K562 (cell line): ENCODE results near the gene EPS8L1. TPM values are rescaled to one million over a fixed set of nuclear protein-coding genes. Genes with fewer than 3 reads are reported as not detected.
A peak's percentile ranks its signal among the peaks of the same experiment; 100 is the strongest.

Source experiments
- ATF3 ChIP-seq, 2 experiments: fragments of 450-650 bp in 1 of 2; sonication (generic) in 1 of 2; formaldehyde crosslinking in 1 of 2; IDR thresholded peaks in 1 of 2; conservative IDR thresholded peaks in 1 of 2; 2 replicates each; pipeline versions ENCODE4 v1.6.1 to v1.8.1; 2016 to 2023; ENCODE audit warnings: mild to moderate bottlenecking in 2 of 2, moderate library complexity in 2 of 2, inconsistent platforms in 1 of 2, missing genetic modification reagents in 1 of 2
- CBFA2T2 ChIP-seq: fragments of 450-650 bp; conservative IDR thresholded peaks from 2 replicates; pipeline ENCODE4 v1.6.1; 2017; ENCODE audit warnings: mild to moderate bottlenecking
- CBFA2T3 ChIP-seq: fragments of 450-650 bp; IDR thresholded peaks from 2 replicates; pipeline ENCODE4 v1.6.1; 2017
- CBX2 ChIP-seq: fragments of 200-600 bp; sonication (generic); IDR thresholded peaks from one replicate; pipeline ENCODE4 v1.6.1; 2012; ENCODE audit warnings: mild to moderate bottlenecking, low read length, inconsistent platforms; ENCODE audit not compliant: insufficient read depth, poor library complexity, severe bottlenecking
- FOSL1 ChIP-seq: fragments of 200-800 bp; sonication (Bioruptor generic); conservative IDR thresholded peaks from 2 replicates; pipeline ENCODE4 v1.6.1; 2016; ENCODE audit warnings: missing genetic modification characterization, missing compliant biosample characterization
- NFE2L1 ChIP-seq: fragments of 450-650 bp; IDR thresholded peaks from 2 replicates; pipeline ENCODE4 v1.6.1; 2016; ENCODE audit warnings: missing genetic modification characterization, low read depth, mild to moderate bottlenecking, missing compliant biosample characterization, moderate library complexity, borderline replicate concordance
- POLR2H ChIP-seq: IDR thresholded peaks from 2 replicates; pipeline ENCODE4 v1.6.1; 2016; ENCODE audit warnings: missing genetic modification characterization, low read depth, mild to moderate bottlenecking, control low read depth, missing compliant biosample characterization, moderate library complexity
- SMARCE1 ChIP-seq: fragments of 450-650 bp; IDR thresholded peaks from 2 replicates; pipeline ENCODE4 v1.7.1; 2016; ENCODE audit warnings: mild to moderate bottlenecking
- TRIM28 ChIP-seq: fragments of 450-650 bp; IDR thresholded peaks from 2 replicates; pipeline ENCODE4 v1.6.1; 2017
- XRCC4 ChIP-seq: IDR thresholded peaks from one replicate; pipeline ENCODE4 v1.6.1; 2011; ENCODE audit not compliant: insufficient read depth, insufficient read length; ENCODE audit errors: extremely low read depth
- ZNF282 ChIP-seq: sonication (generic); formaldehyde crosslinking; IDR thresholded peaks from 2 replicates; pipeline ENCODE4 v1.8.1; 2023; ENCODE audit warnings: missing genetic modification reagents
- ZNF324 ChIP-seq: fragments of 250-450 bp; sonication (Bioruptor Pico); IDR thresholded peaks from 2 replicates; pipeline ENCODE4 v1.4.0; 2020; ENCODE audit warnings: mild to moderate bottlenecking
- ZNF584 ChIP-seq: fragments of 200-800 bp; sonication (Bioruptor generic); IDR thresholded peaks from 2 replicates; pipeline ENCODE4 v1.6.1; 2016; ENCODE audit warnings: low read depth, mild to moderate bottlenecking, missing genetic modification characterization, missing compliant biosample characterization
- ZNF695 ChIP-seq: fragments of 450-650 bp; formaldehyde crosslinking; IDR thresholded peaks from 2 replicates; pipeline ENCODE4 v1.4.0; 2020; ENCODE audit warnings: mild to moderate bottlenecking, moderate library complexity
- polyA plus RNA-seq, 8 experiments: library from polyadenylated mRNA; depleted of rRNA in 4 of 8; stranded (reverse) in 5 of 8; unstranded in 3 of 8; fragments of >200 nt; fragmentation: Nextera tagmentation in 2 of 8; fragmentation: Illumina TruSeq in 1 of 8; extraction: Ambion mirVana in 2 of 8; extraction: Trizol in 1 of 8; gene quantifications; 2 replicates each; pipeline versions ENCODE4 v1.2.1 to v1.2.3, GENCODE V29; 2011 to 2014; ENCODE audit warnings: inconsistent platforms in 1 of 8, missing spikeins in 1 of 8
- total RNA-seq, 7 experiments: library from RNA; depleted of rRNA in 6 of 7; stranded (reverse); fragments of >200 nt in 6 of 7; fragmentation: Illumina TruSeq in 2 of 7; extraction: Trizol in 2 of 7; gene quantifications; 2 replicates each; pipeline versions ENCODE4 v1.2.1 to v1.2.3, GENCODE V29; 2011 to 2021; ENCODE audit warnings: low replicate concordance in 1 of 7
- TF ChIP-seq, protein P1 (sequence below): fragments of 450-650 bp; formaldehyde crosslinking; IDR thresholded peaks from 2 replicates; pipeline ENCODE4 v1.4.0; 2020; ENCODE audit warnings: mild to moderate bottlenecking, moderate library complexity
- TF ChIP-seq, protein P2 (sequence below), 3 experiments: fragments of 200-800 bp in 1 of 3; fragments of 250-450 bp in 1 of 3; fragments of 450-650 bp in 1 of 3; sonication (Bioruptor Pico) in 1 of 3; sonication (Bioruptor generic) in 1 of 3; formaldehyde crosslinking in 1 of 3; IDR thresholded peaks; 2 replicates each; pipeline versions ENCODE4 v1.6.1 to v1.8.0; 2016 to 2022; ENCODE audit warnings: mild to moderate bottlenecking in 2 of 3, missing genetic modification characterization in 2 of 3, missing compliant biosample characterization in 1 of 3, moderate library complexity in 1 of 3
- TF ChIP-seq, protein P3 (sequence below): fragments of 250-450 bp; sonication (Bioruptor Pico); IDR thresholded peaks from 2 replicates; pipeline ENCODE4 v1.8.0; 2022; ENCODE audit warnings: inconsistent platforms, mild to moderate bottlenecking, moderate library complexity, borderline replicate concordance
- TF ChIP-seq, protein P4 (sequence below): fragments of 250-450 bp; sonication (Bioruptor Pico); IDR thresholded peaks from 2 replicates; pipeline ENCODE4 v1.8.0; 2021; ENCODE audit warnings: mild to moderate bottlenecking, moderate library complexity

Gene EPS8L1
- total and polyA plus RNA-seq, 9 of the 15 experiments (the other 6 are each of a cell fraction or from before 2014, with no cell fraction given) = 0.35 to 22.1 (median 11.9) TPM

DNA sequence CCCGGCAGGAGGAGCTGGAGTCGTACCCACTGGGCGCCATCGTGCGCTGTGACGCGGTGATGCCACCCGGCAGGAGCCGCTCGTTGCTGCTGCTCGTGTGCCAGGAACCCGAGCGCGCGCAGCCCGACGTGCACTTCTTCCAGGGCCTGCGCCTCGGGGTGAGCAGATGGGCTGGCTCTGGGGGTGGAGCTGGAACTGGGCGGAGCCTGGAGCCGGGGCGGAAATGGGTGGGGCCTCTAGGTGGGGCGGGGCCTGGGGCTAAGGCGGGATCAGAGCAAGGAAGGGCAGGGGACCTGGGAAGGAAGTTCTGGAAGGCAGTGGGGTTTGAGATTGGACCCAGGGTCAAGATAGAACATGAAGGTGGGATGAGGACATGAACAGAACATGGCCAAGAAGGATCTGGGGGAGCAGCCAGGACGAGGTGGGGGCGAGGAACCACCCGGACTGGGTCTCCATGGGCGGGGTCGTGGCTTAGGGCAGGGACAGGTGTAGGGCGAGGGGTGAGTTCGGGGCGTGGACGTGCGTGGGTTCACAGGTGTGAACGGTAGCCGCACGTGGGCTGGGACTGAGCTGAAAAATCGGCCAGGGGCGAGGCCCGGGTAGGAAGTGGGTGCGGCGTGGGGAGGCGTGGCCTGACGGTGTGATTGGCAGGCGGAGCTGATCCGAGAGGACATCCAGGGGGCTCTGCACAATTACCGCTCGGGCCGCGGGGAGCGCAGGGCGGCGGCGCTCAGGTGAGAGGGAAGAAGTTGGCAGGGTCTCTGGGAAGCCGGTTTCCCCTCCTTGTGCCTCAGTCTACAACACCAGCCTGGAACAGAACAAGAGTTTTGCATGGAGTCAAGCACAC is 4.7 kb downstream of the EPS8L1 start (continued):
- TF ChIP-seq, protein P1, sequence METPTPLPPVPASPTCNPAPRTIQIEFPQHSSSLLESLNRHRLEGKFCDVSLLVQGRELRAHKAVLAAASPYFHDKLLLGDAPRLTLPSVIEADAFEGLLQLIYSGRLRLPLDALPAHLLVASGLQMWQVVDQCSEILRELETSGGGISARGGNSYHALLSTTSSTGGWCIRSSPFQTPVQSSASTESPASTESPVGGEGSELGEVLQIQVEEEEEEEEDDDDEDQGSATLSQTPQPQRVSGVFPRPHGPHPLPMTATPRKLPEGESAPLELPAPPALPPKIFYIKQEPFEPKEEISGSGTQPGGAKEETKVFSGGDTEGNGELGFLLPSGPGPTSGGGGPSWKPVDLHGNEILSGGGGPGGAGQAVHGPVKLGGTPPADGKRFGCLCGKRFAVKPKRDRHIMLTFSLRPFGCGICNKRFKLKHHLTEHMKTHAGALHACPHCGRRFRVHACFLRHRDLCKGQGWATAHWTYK (CRISPR knock-in tag) = no peak
- TF ChIP-seq XRCC4 (no peak), ZNF584 (CRISPR knock-in tag) (no peak), POLR2H (tag) (peak; percentile 47), CBFA2T2 (no peak), CBX2 (no peak), TRIM28 (peak; percentile 21; the same call in 1 of the 2 replicates), ZNF324 (CRISPR knock-in tag) (no peak), ATF3 (IDR thresholded peaks at IDR 0.05) (no peak), ATF3 (CRISPR knock-in tag; conservative IDR thresholded peaks at IDR 0.05) (no peak), ZNF695 (no peak), NFE2L1 (tag) (no peak), ZNF282 (CRISPR knock-in tag) (no peak), SMARCE1 (peak; percentile 64; the same call in 1 of the 2 replicates), CBFA2T3 (0 out of 2 replicates have a peak, but pooled peaks have one; percentile 12), FOSL1 (no peak)
- TF ChIP-seq, protein P2, sequence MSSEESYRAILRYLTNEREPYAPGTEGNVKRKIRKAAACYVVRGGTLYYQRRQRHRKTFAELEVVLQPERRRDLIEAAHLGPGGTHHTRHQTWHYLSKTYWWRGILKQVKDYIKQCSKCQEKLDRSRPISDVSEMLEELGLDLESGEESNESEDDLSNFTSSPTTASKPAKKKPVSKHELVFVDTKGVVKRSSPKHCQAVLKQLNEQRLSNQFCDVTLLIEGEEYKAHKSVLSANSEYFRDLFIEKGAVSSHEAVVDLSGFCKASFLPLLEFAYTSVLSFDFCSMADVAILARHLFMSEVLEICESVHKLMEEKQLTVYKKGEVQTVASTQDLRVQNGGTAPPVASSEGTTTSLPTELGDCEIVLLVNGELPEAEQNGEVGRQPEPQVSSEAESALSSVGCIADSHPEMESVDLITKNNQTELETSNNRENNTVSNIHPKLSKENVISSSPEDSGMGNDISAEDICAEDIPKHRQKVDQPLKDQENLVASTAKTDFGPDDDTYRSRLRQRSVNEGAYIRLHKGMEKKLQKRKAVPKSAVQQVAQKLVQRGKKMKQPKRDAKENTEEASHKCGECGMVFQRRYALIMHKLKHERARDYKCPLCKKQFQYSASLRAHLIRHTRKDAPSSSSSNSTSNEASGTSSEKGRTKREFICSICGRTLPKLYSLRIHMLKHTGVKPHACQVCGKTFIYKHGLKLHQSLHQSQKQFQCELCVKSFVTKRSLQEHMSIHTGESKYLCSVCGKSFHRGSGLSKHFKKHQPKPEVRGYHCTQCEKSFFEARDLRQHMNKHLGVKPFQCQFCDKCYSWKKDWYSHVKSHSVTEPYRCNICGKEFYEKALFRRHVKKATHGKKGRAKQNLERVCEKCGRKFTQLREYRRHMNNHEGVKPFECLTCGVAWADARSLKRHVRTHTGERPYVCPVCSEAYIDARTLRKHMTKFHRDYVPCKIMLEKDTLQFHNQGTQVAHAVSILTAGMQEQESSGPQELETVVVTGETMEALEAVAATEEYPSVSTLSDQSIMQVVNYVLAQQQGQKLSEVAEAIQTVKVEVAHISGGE (CRISPR knock-in tag; IDR thresholded peaks at IDR 0.05) = no peak
- TF ChIP-seq, protein P3, sequence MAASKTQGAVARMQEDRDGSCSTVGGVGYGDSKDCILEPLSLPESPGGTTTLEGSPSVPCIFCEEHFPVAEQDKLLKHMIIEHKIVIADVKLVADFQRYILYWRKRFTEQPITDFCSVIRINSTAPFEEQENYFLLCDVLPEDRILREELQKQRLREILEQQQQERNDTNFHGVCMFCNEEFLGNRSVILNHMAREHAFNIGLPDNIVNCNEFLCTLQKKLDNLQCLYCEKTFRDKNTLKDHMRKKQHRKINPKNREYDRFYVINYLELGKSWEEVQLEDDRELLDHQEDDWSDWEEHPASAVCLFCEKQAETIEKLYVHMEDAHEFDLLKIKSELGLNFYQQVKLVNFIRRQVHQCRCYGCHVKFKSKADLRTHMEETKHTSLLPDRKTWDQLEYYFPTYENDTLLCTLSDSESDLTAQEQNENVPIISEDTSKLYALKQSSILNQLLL (CRISPR knock-in tag) = no peak
- TF ChIP-seq, protein P4, sequence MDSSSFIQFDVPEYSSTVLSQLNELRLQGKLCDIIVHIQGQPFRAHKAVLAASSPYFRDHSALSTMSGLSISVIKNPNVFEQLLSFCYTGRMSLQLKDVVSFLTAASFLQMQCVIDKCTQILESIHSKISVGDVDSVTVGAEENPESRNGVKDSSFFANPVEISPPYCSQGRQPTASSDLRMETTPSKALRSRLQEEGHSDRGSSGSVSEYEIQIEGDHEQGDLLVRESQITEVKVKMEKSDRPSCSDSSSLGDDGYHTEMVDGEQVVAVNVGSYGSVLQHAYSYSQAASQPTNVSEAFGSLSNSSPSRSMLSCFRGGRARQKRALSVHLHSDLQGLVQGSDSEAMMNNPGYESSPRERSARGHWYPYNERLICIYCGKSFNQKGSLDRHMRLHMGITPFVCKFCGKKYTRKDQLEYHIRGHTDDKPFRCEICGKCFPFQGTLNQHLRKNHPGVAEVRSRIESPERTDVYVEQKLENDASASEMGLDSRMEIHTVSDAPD (CRISPR knock-in tag) = no peak
